Natural killer cell treated with Interleukin-12 subunit alpha and Interleukin-12 subunit beta and Interleukin-15 and Interleukin-18, amount 100 ng/mL, for 72 hours (primary cell): Measurements from ENCODE around the gene DAPK1. TPM values are rescaled to one million over a fixed set of nuclear protein-coding genes. Genes with fewer than 3 reads are reported as not detected.
A peak's percentile ranks its signal among the peaks of the same experiment; 100 is the strongest.
"Not testable (repeated sequence)": the region's sequence is repeated elsewhere in the genome, so short reads cannot be mapped to it uniquely, and the experiment has no call there.

Experiments
- ATAC-seq, 2 donors: fragments of 150-1000 bp; cut with Tn5 transposase in 1 of 2; sonication (Bioruptor Pico), chemical (Tn5 transposase) in 1 of 2; 2 replicates each; pipeline ENCODE4 v1.10.0; 2021
- DNase-seq: peaks from one replicate; pipeline ENCODE4 v3.0.0; 2022; ENCODE audit warnings: low spot score
- H3K27ac Mint-ChIP-seq, 2 donors: 1 replicate in 1 of 2; 2 replicates in 1 of 2; pipeline ENCODE4 v1.8.0; 2022; ENCODE audit warnings: mixed read lengths in 2 of 2, mild to moderate bottlenecking in 1 of 2, moderate library complexity in 1 of 2
- H3K27me3 Mint-ChIP-seq, 2 donors: 1 replicate in 1 of 2; 2 replicates in 1 of 2; pipeline ENCODE4 v1.8.0; 2022; ENCODE audit warnings: mixed read lengths in 2 of 2
- H3K36me3 Mint-ChIP-seq: one replicate; pipeline ENCODE4 v1.8.0; 2022; ENCODE audit warnings: mixed read lengths
- H3K4me1 Mint-ChIP-seq, 2 donors: 1 replicate in 1 of 2; 2 replicates in 1 of 2; pipeline ENCODE4 v1.8.0; 2022; ENCODE audit warnings: low read depth in 2 of 2, mixed read lengths in 2 of 2, mild to moderate bottlenecking in 1 of 2
- H3K4me3 Mint-ChIP-seq: one replicate; pipeline ENCODE4 v1.8.0; 2022; ENCODE audit warnings: mixed read lengths
- H3K9me3 Mint-ChIP-seq: 2 replicates; pipeline ENCODE4 v1.8.0; 2022; ENCODE audit warnings: mixed read lengths
- total RNA-seq, 2 donors: library from RNA; stranded (reverse); gene quantifications; one replicate each; pipeline ENCODE4 v1.2.3, GENCODE V29; 2022

Gene DAPK1
- total RNA-seq, 2 donors from 2014 or later = 8.5 to 31.7 TPM

GRCh38 chr9:87549088-87549487, 51.4 kb downstream of the DAPK1 start:
- not testable (repeated sequence) for H3K36me3 Mint-ChIP-seq, H3K9me3 Mint-ChIP-seq, H3K4me3 Mint-ChIP-seq, H3K4me1 Mint-ChIP-seq, H3K27me3 Mint-ChIP-seq, ATAC-seq, DNase-seq, H3K27ac Mint-ChIP-seq

- H3K4me3 Mint-ChIP-seq = no peak overlapping the region
- no peaks in the 10 kb centered on the region for H3K4me1 Mint-ChIP-seq
- peaks cover 0 to 3% of the 10 kb centered on the region in 2 donors for H3K27me3 Mint-ChIP-seq
- no peak for ATAC-seq
- no peaks in the 10 kb centered on the region for H3K36me3 Mint-ChIP-seq
- DNase-seq = no peak
- H3K9me3 Mint-ChIP-seq = no peaks in the 10 kb centered on the region
- no peak overlapping the region for H3K27ac Mint-ChIP-seq
These were observed 52.1 kb downstream of the DAPK1 start for GRCh38 chr9:87549791-87550190.

GRCh38 chr9:87550253-87550954, 52.7 kb downstream of the DAPK1 start:
- Mint-ChIP-seq H3K4me1 (no peaks in the 10 kb centered on the region), H3K9me3 (no peaks in the 10 kb centered on the region), H3K27me3 (peaks cover 0 to 3% of the 10 kb centered on the region in 2 donors), H3K27ac (no peak overlapping the region), H3K4me3 (no peak overlapping the region), H3K36me3 (no peaks in the 10 kb centered on the region)
- ATAC-seq = no peak
- no peak for DNase-seq

- no peaks in the 10 kb centered on the region for H3K4me1 Mint-ChIP-seq
- ATAC-seq (peak; percentile 26 to 53), DNase-seq (no peak)
- H3K36me3 Mint-ChIP-seq = no peaks in the 10 kb centered on the region
- peaks cover 0 to 3% of the 10 kb centered on the region in 2 donors for H3K27me3 Mint-ChIP-seq
- no peak overlapping the region for H3K4me3 Mint-ChIP-seq
- H3K27ac Mint-ChIP-seq = no peak overlapping the region
- H3K9me3 Mint-ChIP-seq = no peaks in the 10 kb centered on the region
These were observed 54.1 kb downstream of the DAPK1 start for GRCh38 chr9:87551772-87552217.

GRCh38 chr9:87554171-87554910, 56.7 kb downstream of the DAPK1 start:
- no peaks in the 10 kb centered on the region for H3K9me3 Mint-ChIP-seq
- peaks cover 0 to 3% of the 10 kb centered on the region in 2 donors for H3K4me1 Mint-ChIP-seq
- H3K27ac Mint-ChIP-seq = no peak overlapping the region
- no peak overlapping the region for H3K4me3 Mint-ChIP-seq
- no peaks in the 10 kb centered on the region for H3K27me3 Mint-ChIP-seq
- no peak for DNase-seq
- H3K36me3 Mint-ChIP-seq = no peaks in the 10 kb centered on the region
- ATAC-seq = no peak

GRCh38 chr9:87554976-87555375, 57.3 kb downstream of the DAPK1 start:
- no peaks in the 10 kb centered on the region for H3K36me3 Mint-ChIP-seq
- no peaks in the 10 kb centered on the region for H3K9me3 Mint-ChIP-seq
- H3K4me3 Mint-ChIP-seq = no peak overlapping the region
- ATAC-seq (no peak), DNase-seq (no peak)
- H3K27me3 Mint-ChIP-seq = no peaks in the 10 kb centered on the region
- H3K4me1 Mint-ChIP-seq = peaks cover 0 to 3% of the 10 kb centered on the region in 2 donors
- no peak overlapping the region for H3K27ac Mint-ChIP-seq

- Mint-ChIP-seq H3K4me3 (no peak overlapping the region), H3K9me3 (no peaks in the 10 kb centered on the region), H3K36me3 (no peaks in the 10 kb centered on the region), H3K4me1 (peaks cover 0 to 6% of the 10 kb centered on the region in 2 donors), H3K27me3 (peaks cover 0 to 2% of the 10 kb centered on the region in 2 donors), H3K27ac (no peak overlapping the region)
- ATAC-seq (no peak), DNase-seq (no peak)
These were observed 58.4 kb downstream of the DAPK1 start for GRCh38 chr9:87556039-87556438.

GRCh38 chr9:87556821-87557220, 59.2 kb downstream of the DAPK1 start:
- H3K36me3 Mint-ChIP-seq = no peaks in the 10 kb centered on the region
- H3K4me1 Mint-ChIP-seq = peaks cover 0 to 6% of the 10 kb centered on the region in 2 donors
- H3K27me3 Mint-ChIP-seq = peaks cover 0 to 2% of the 10 kb centered on the region in 2 donors
- H3K9me3 Mint-ChIP-seq = no peaks in the 10 kb centered on the region
- no peak for DNase-seq
- no peak for ATAC-seq
- no peak overlapping the region for H3K27ac Mint-ChIP-seq
- H3K4me3 Mint-ChIP-seq = no peak overlapping the region

GRCh38 chr9:87557996-87558395, 60.3 kb downstream of the DAPK1 start:
- Mint-ChIP-seq H3K27me3 (peaks cover 0 to 2% of the 10 kb centered on the region in 2 donors), H3K27ac (no peak overlapping the region), H3K4me1 (peaks cover 0 to 6% of the 10 kb centered on the region in 2 donors), H3K36me3 (no peaks in the 10 kb centered on the region), H3K4me3 (no peak overlapping the region), H3K9me3 (no peaks in the 10 kb centered on the region)
- DNase-seq (no peak), ATAC-seq (no peak)

- Mint-ChIP-seq H3K27me3 (peaks cover 1 to 2% of the 10 kb centered on the region in 2 donors), H3K9me3 (no peaks in the 10 kb centered on the region), H3K4me3 (no peak overlapping the region), H3K4me1 (peaks cover 0 to 6% of the 10 kb centered on the region in 2 donors), H3K27ac (no peak overlapping the region), H3K36me3 (no peaks in the 10 kb centered on the region)
- no peak for DNase-seq
- no peak for ATAC-seq
These were observed 61.0 kb downstream of the DAPK1 start for GRCh38 chr9:87558606-87559190.

- Mint-ChIP-seq H3K9me3 (peaks cover 3% of the 10 kb centered on the region), H3K4me1 (peaks cover 0 to 6% of the 10 kb centered on the region in 2 donors), H3K27ac (no peak overlapping the region), H3K36me3 (no peaks in the 10 kb centered on the region), H3K4me3 (no peak overlapping the region), H3K27me3 (peaks cover 4 to 7% of the 10 kb centered on the region in 2 donors)
- DNase-seq (no peak), ATAC-seq (peak in 1 of 2 donors; percentile 4)
These were observed 64.4 kb downstream of the DAPK1 start for GRCh38 chr9:87562062-87562461.

- H3K4me1 Mint-ChIP-seq = peaks cover 0 to 6% of the 10 kb centered on the region in 2 donors
- H3K9me3 Mint-ChIP-seq = peaks cover 3% of the 10 kb centered on the region
- no peak overlapping the region for H3K27ac Mint-ChIP-seq
- ATAC-seq = no peak
- H3K4me3 Mint-ChIP-seq = no peak overlapping the region
- H3K36me3 Mint-ChIP-seq = no peaks in the 10 kb centered on the region
- H3K27me3 Mint-ChIP-seq = peaks cover 4 to 7% of the 10 kb centered on the region in 2 donors
- no peak for DNase-seq
These were observed 65.0 kb downstream of the DAPK1 start for GRCh38 chr9:87562530-87563170.

- Mint-ChIP-seq H3K27me3 (peaks cover 4 to 7% of the 10 kb centered on the region in 2 donors), H3K27ac (no peak overlapping the region), H3K4me3 (no peak overlapping the region), H3K4me1 (peaks cover 0 to 3% of the 10 kb centered on the region in 2 donors), H3K36me3 (no peaks in the 10 kb centered on the region), H3K9me3 (peaks cover 3% of the 10 kb centered on the region)
- ATAC-seq (no peak), DNase-seq (no peak)
These were observed 66.4 kb downstream of the DAPK1 start for GRCh38 chr9:87564111-87564510.
